Measurements from ENCODE around the gene MACROD2. TPM values are rescaled to one million over a fixed set of nuclear protein-coding genes. Genes with fewer than 3 reads are reported as not detected.

The MACROD2 gene
- total RNA-seq, 1 experiment from 2014 or later: 3.7 TPM

DNA sequence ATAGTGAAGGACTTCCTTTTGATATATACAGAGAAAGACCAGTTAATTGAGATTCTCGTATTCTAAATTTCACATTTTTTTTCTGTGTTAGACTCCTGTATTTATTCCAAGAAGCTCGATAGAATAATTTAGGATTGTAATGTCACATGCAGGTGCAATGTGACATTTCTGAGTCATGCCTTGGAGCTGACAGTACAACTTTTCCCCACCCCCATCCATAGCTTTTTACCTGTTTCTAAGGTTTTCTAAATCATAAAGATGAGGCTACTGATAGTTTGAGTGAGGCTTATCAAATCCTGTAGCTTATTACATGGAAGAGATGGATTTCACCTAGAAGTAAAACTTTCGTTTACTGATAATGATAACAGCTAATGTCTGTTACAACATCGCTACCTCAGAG lies 304.5 kb downstream of the MACROD2 start:
- ATAC-seq: no peak
- no peaks in the 10 kb centered on the region for H3K9me3 ChIP-seq (ENCODE audit: control insufficient read depth in 1 of 2, insufficient read depth in 1 of 2, low read depth in 1 of 2, low read length in 2 of 2)
- no peak overlapping the region for H2AFZ ChIP-seq (ENCODE audit: low read depth, low read length, poor library complexity, severe bottlenecking)
- H3K4me1 ChIP-seq (ENCODE audit: control insufficient read depth in 1 of 2, insufficient read depth in 2 of 2, low read length in 2 of 2): no peaks in the 10 kb centered on the region
- TF ChIP-seq RAD21 (IDR thresholded peaks at IDR 0.05; ENCODE audit: low read depth) (no peak), ELF1 (IDR thresholded peaks at IDR 0.05; ENCODE audit: borderline replicate concordance, low read depth) (no peak), YY1 (IDR thresholded peaks at IDR 0.05; ENCODE audit: extremely low read depth, insufficient replicate concordance, low read depth, low read length) (no peak), EGR1 (IDR thresholded peaks at IDR 0.05; ENCODE audit: low read depth) (no peak), SP1 (IDR thresholded peaks at IDR 0.05; ENCODE audit: low read depth) (no peak), SRF (IDR thresholded peaks at IDR 0.05; ENCODE audit: low read depth) (no peak), POLR2A (IDR thresholded peaks at IDR 0.05; ENCODE audit: borderline replicate concordance, extremely low read depth, insufficient read depth, insufficient read length) (no peak), FOSL1 (IDR thresholded peaks at IDR 0.05; ENCODE audit: low read depth) (no peak)
- TF ChIP-seq, protein P1, sequence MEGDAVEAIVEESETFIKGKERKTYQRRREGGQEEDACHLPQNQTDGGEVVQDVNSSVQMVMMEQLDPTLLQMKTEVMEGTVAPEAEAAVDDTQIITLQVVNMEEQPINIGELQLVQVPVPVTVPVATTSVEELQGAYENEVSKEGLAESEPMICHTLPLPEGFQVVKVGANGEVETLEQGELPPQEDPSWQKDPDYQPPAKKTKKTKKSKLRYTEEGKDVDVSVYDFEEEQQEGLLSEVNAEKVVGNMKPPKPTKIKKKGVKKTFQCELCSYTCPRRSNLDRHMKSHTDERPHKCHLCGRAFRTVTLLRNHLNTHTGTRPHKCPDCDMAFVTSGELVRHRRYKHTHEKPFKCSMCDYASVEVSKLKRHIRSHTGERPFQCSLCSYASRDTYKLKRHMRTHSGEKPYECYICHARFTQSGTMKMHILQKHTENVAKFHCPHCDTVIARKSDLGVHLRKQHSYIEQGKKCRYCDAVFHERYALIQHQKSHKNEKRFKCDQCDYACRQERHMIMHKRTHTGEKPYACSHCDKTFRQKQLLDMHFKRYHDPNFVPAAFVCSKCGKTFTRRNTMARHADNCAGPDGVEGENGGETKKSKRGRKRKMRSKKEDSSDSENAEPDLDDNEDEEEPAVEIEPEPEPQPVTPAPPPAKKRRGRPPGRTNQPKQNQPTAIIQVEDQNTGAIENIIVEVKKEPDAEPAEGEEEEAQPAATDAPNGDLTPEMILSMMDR (IDR thresholded peaks at IDR 0.05 in 2 of 3, conservative IDR thresholded peaks at IDR 0.05 in 1 of 3; ENCODE audit: borderline replicate concordance in 1 of 3, insufficient read depth in 1 of 3, low read depth in 2 of 3, low read length in 2 of 3): no peak
- TF ChIP-seq, protein P2, sequence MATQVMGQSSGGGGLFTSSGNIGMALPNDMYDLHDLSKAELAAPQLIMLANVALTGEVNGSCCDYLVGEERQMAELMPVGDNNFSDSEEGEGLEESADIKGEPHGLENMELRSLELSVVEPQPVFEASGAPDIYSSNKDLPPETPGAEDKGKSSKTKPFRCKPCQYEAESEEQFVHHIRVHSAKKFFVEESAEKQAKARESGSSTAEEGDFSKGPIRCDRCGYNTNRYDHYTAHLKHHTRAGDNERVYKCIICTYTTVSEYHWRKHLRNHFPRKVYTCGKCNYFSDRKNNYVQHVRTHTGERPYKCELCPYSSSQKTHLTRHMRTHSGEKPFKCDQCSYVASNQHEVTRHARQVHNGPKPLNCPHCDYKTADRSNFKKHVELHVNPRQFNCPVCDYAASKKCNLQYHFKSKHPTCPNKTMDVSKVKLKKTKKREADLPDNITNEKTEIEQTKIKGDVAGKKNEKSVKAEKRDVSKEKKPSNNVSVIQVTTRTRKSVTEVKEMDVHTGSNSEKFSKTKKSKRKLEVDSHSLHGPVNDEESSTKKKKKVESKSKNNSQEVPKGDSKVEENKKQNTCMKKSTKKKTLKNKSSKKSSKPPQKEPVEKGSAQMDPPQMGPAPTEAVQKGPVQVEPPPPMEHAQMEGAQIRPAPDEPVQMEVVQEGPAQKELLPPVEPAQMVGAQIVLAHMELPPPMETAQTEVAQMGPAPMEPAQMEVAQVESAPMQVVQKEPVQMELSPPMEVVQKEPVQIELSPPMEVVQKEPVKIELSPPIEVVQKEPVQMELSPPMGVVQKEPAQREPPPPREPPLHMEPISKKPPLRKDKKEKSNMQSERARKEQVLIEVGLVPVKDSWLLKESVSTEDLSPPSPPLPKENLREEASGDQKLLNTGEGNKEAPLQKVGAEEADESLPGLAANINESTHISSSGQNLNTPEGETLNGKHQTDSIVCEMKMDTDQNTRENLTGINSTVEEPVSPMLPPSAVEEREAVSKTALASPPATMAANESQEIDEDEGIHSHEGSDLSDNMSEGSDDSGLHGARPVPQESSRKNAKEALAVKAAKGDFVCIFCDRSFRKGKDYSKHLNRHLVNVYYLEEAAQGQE (IDR thresholded peaks at IDR 0.05; ENCODE audit: low read depth): no peak
- TF ChIP-seq, protein P3, sequence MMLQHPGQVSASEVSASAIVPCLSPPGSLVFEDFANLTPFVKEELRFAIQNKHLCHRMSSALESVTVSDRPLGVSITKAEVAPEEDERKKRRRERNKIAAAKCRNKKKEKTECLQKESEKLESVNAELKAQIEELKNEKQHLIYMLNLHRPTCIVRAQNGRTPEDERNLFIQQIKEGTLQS (IDR thresholded peaks at IDR 0.05): no peak
- no peak overlapping the region for H3K4me3 ChIP-seq (replicated peaks in 1 of 2; ENCODE audit: low read depth in 1 of 2, low read length in 2 of 2)
- no peaks in the 10 kb centered on the region for H4K20me1 ChIP-seq (ENCODE audit: insufficient read depth)
- ChIA-PET CTCF (no interaction called here), POLR2A (no interaction called here), RAD21 (ENCODE audit: low non-redundant PET in 1 of 2, low total read pairs in 2 of 2, uncharacterized antibody in 2 of 2, unreplicated experiment in 2 of 2) (no interaction called here)
- no peak for DNase-seq (ENCODE audit: low read depth, low spot score)
- H3K79me2 ChIP-seq (ENCODE audit: insufficient read depth, low read length): no peaks in the 10 kb centered on the region
- intact Hi-C loops (cut with micrococcal nuclease): no loop called here
- H3K27ac ChIP-seq (ENCODE audit: low read depth, low read length): no peak overlapping the region
- no peaks in the 10 kb centered on the region for H3K9me2 ChIP-seq (ENCODE audit: insufficient read depth)
- no peaks in the 10 kb centered on the region for H3K36me3 ChIP-seq (ENCODE audit: control insufficient read depth in 1 of 2, insufficient read depth in 2 of 2, low read length in 2 of 2)
- H3K9ac ChIP-seq (ENCODE audit: low read length): no peak overlapping the region
- no peak overlapping the region for H3K4me2 ChIP-seq (ENCODE audit: low read length)
- no peaks in the 10 kb centered on the region for H3K27me3 ChIP-seq (ENCODE audit: insufficient read depth, low read length)
- BruUV-seq (replicated peaks): no TSS peak

Measured in HCT116 (cell line).